Prostate gland (tissue), 2 donors: ENCODE results near the gene GAP43. TPM values are rescaled to one million over a fixed set of nuclear protein-coding genes. Genes with fewer than 3 reads are reported as not detected.
"Not testable (repeated sequence)": the region's sequence is repeated elsewhere in the genome, so short reads cannot be mapped to it uniquely, and the experiment has no call there.

Experiments used
- DNase-seq: peaks from one replicate; pipeline ENCODE4 v3.0.0-alpha.2; 2019; ENCODE audit warnings: low spot score
- H3K27ac ChIP-seq, 2 donors: fragments of 200-600 bp; sonication (generic); 2 replicates each; pipeline ENCODE4 v1.5.1; 2017 to 2019
- H3K27me3 ChIP-seq: fragments of 200-600 bp; sonication (generic); replicated peaks from 2 replicates; pipeline ENCODE4 v1.5.1; 2019; ENCODE audit not compliant: insufficient read depth
- H3K36me3 ChIP-seq, 2 donors: fragments of 200-600 bp; sonication (generic); 1 replicate in 1 of 2; 2 replicates in 1 of 2; pipeline versions ENCODE4 v1.5.1 to v1.8.1; 2017 to 2019
- H3K4me1 ChIP-seq: fragments of 200-600 bp; sonication (generic); replicated peaks from 2 replicates; pipeline ENCODE4 v1.5.1; 2019
- H3K4me3 ChIP-seq, 2 donors: fragments of 200-600 bp; sonication (generic); 2 replicates each; pipeline ENCODE4 v1.5.1; 2017 to 2019
- H3K9me3 ChIP-seq: fragments of 200-600 bp; sonication (generic); 2 replicates; pipeline ENCODE4 v1.5.1; 2017
- POLR2A ChIP-seq: fragments of 450-650 bp; IDR thresholded peaks from one replicate; pipeline ENCODE4 v1.6.1; 2016; ENCODE audit warnings: antibody characterized with exemption, mild to moderate bottlenecking
- POLR2AphosphoS5 ChIP-seq: sonication (generic); formaldehyde crosslinking; IDR thresholded peaks from one replicate; pipeline ENCODE4 v1.6.1; 2017; ENCODE audit warnings: antibody characterized with exemption
- WGBS: methylation state at CpG from one replicate; pipeline ENCODE4 v1.1.5; 2018; 5-methylcytosine and 5-hydroxymethylcytosine counted together
- intact Hi-C: fragments of 100-400 bp; cut with DNase I; formaldehyde crosslinking; loops from one replicate; pipeline ENCODE4 v1.14.2; 2022
- total RNA-seq, 2 donors: library from RNA; depleted of rRNA; stranded (reverse); fragments of >200 nt; gene quantifications; one replicate each; pipeline ENCODE4 v1.1.0, GENCODE V29; 2016
- TF ChIP-seq, protein P1 (sequence below), 4 experiments: fragments of 200-600 bp in 2 of 4; fragments of 450-650 bp in 2 of 4; sonication (generic) in 2 of 4; IDR thresholded peaks; 1 replicate in 3 of 4; 2 replicates in 1 of 4; pipeline ENCODE4 v1.5.1; 2016 to 2019; ENCODE audit warnings: antibody characterized with exemption in 4 of 4, mild to moderate bottlenecking in 2 of 4, moderate library complexity in 2 of 4

Gene GAP43
- total RNA-seq, 2 donors from 2014 or later, result 0.74 TPM; not detected in 1

DNA sequence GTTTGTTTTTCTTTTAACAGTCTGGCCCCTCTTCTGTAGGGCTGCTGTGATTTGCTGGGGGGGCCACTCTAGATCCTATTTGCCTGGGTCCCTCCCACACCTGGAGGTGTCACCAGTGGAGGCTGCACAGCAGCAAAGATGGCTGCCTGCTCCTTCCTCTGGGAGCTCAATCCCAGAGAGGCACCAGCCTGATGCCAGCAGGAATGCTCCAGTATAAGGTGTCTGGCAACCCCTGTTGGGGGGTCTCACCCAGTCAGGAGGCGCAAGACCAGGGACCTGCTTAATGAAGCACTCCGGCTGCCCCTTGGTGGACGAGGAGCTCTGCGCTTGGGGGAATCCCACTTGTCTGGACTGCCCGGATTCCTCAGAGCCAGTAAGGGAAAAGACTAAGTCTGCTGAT is 118.3 kb downstream of the GAP43 start:
- H3K4me3 ChIP-seq, result no peak overlapping the region
- WGBS, result 89% methylated on average over 5 of the region's 5 CpGs
- H3K36me3 ChIP-seq, result no peaks in the 10 kb centered on the region
- no peaks in the 10 kb centered on the region for H3K4me1 ChIP-seq
- no peak overlapping the region for H3K27ac ChIP-seq
- no peaks in the 10 kb centered on the region for H3K9me3 ChIP-seq
- DNase-seq, result no peak
- intact Hi-C loops, result no loop called here
- no peak for TF ChIP-seq POLR2AphosphoS5
- TF ChIP-seq, protein P1, sequence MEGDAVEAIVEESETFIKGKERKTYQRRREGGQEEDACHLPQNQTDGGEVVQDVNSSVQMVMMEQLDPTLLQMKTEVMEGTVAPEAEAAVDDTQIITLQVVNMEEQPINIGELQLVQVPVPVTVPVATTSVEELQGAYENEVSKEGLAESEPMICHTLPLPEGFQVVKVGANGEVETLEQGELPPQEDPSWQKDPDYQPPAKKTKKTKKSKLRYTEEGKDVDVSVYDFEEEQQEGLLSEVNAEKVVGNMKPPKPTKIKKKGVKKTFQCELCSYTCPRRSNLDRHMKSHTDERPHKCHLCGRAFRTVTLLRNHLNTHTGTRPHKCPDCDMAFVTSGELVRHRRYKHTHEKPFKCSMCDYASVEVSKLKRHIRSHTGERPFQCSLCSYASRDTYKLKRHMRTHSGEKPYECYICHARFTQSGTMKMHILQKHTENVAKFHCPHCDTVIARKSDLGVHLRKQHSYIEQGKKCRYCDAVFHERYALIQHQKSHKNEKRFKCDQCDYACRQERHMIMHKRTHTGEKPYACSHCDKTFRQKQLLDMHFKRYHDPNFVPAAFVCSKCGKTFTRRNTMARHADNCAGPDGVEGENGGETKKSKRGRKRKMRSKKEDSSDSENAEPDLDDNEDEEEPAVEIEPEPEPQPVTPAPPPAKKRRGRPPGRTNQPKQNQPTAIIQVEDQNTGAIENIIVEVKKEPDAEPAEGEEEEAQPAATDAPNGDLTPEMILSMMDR (IDR thresholded peaks at IDR 0.05), result no peak
- no peak for TF ChIP-seq POLR2A
- no peaks in the 10 kb centered on the region for H3K27me3 ChIP-seq

DNA sequence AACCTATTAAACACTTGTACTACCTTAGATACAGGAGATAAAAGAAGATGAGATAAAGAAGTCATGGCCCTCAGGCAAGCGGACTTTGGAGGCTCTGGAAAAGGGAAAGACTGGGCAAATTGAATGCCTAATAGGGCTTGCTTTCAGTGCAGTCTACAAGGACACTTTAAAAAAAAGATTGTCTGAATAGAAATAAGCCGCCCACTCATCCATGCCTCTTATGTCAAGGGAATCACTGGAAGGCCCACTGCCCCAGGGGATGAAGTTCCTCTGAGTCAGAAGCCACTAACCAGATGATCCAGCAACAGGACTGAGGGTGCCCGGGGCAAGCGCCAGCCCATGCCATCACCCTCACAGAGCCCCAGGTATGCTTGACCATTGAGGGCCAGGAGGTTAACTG is 121.2 kb downstream of the GAP43 start:
- WGBS, result 89% methylated on average over 4 of the region's 4 CpGs

DNA sequence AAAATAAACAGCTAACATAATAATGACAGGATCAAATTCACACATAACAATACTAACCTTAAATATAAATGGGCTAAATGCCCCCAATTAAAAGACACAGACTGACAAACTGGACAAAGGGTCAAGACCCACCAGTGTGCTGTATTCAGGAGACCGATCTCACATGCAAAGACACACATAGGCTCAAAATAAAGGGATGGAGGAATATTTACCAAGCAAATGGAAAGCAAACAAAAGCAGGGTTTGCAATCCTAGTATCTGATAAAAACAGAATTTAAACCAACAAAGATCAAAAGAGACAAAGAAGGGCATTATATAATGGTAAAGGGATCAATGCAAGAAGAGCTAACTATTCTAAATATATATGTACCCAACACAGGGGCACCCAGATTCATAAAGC is 129.7 kb downstream of the GAP43 start:
- H3K4me1 ChIP-seq, H3K36me3 ChIP-seq, DNase-seq, intact Hi-C loops, H3K27me3 ChIP-seq, H3K9me3 ChIP-seq, H3K4me3 ChIP-seq, H3K27ac ChIP-seq: not testable (repeated sequence)
- WGBS, result 54% methylated on average over 1 of the region's 1 CpG

More for the DNA sequence above, 121.2 kb downstream of the GAP43 start:
- H3K9me3 ChIP-seq, H3K4me3 ChIP-seq, H3K4me1 ChIP-seq, H3K36me3 ChIP-seq, H3K27ac ChIP-seq, intact Hi-C loops, DNase-seq, H3K27me3 ChIP-seq: not testable (repeated sequence)

DNA sequence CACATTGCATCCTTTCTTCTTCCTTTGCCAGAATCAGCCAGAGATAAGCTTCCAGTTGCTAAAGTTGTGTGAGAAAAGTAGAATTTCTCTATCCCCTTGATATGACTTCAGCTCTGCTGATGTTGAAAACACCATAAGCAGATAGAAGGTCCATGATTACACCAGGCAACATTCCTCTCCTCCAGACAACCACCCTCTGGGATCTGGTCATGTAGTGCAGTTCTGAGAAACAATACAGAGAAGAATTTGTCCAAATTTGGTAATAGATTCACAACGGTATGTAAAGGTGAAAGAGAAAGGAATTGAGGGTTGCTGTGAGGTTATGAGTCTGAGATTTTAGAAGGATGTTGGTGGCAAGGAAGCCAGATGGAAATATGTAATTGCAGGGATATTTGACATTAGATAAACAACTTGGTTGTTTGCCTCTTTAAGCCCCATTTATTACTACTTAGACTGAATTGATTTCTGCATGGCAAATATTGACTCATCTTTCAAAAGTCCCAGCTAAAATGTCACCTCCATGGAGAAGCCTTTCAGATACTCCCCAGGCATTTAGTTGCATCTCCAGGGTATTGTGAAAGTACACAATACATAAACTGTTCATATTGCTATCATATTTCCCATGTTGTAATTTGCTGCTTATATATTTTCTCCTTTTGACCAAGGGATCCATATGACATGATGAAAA is 134.9 kb downstream of the GAP43 start:
- no peak for DNase-seq
- Histone ChIP-seq H3K36me3 (no peaks in the 10 kb centered on the region), H3K4me1 (no peaks in the 10 kb centered on the region), H3K4me3 (no peak overlapping the region), H3K27me3 (no peaks in the 10 kb centered on the region), H3K27ac (no peak overlapping the region), H3K9me3 (no peaks in the 10 kb centered on the region)
- intact Hi-C loops, result no loop called here
- TF ChIP-seq, protein P1 (IDR thresholded peaks at IDR 0.05), result no peak
- WGBS, result 51% methylated on average over 1 of the region's 1 CpG

DNA sequence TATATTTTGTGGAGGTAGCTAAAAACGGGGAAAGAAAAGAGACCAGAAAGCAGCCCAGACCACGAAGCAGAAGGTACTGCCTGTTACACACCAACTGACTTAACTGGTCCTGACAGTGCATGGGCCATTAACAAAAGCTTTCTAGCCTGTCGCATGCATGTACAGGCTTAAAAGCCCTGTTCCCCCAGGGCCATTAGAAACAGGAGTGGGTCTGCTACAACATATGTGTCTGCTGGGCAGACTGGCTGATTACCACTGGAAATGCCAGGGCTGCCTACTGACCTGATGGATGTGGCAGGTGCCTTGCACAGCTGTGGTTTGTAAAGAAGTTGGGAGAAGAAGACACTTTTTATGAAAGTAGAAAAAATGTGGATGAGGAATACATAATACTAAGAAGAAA is 137.4 kb downstream of the GAP43 start:
- Histone ChIP-seq H3K4me3 (no peak overlapping the region), H3K4me1 (no peaks in the 10 kb centered on the region), H3K9me3 (no peaks in the 10 kb centered on the region), H3K27me3 (no peaks in the 10 kb centered on the region), H3K27ac (no peak overlapping the region), H3K36me3 (no peaks in the 10 kb centered on the region)
- 51% methylated on average over 3 of the region's 3 CpGs for WGBS
- TF ChIP-seq, protein P1 (IDR thresholded peaks at IDR 0.05), result no peak
- TF ChIP-seq POLR2A (no peak), POLR2AphosphoS5 (no peak)
- intact Hi-C loops, result no loop called here
- no peak for DNase-seq

DNA sequence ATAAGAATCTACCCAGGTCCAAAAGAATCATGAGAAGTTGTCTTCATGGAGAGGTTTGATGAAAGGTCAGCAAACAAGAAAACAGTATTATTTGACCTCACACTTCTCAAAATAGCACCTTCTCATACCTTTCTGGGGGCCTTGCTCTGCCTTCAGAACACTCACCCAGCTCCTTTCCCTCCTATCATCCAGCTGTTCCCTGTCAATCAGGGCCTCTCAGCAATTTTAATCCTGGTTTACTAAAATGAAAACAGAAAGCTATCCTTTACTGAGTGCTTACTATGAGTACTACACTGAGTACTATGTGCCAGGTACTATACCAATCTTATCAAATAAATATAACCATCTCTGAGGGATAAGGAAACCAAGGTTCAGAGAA is 138.6 kb downstream of the GAP43 start:
- H3K4me3 ChIP-seq, result no peak overlapping the region
- H3K36me3 ChIP-seq, result no peaks in the 10 kb centered on the region
- H3K9me3 ChIP-seq, result no peaks in the 10 kb centered on the region
- TF ChIP-seq POLR2A (no peak), POLR2AphosphoS5 (no peak)
- TF ChIP-seq, protein P1 (IDR thresholded peaks at IDR 0.05), result no peak
- H3K27me3 ChIP-seq, result no peaks in the 10 kb centered on the region
- DNase-seq, result no peak
- intact Hi-C loops, result no loop called here
- H3K27ac ChIP-seq, result no peak overlapping the region
- no peaks in the 10 kb centered on the region for H3K4me1 ChIP-seq
